A673 (cell line): ENCODE data around the gene ODAD4. TPM values are rescaled to one million over a fixed set of nuclear protein-coding genes. Genes with fewer than 3 reads are reported as not detected.

ENCODE experiments used
- BruUV-seq: library from RNA; stranded (reverse); fragments of 400-500 nt; replicated peaks from 2 replicates; lab custom pipeline; 2021; lab: Mats Ljungman, UMichigan
- CTCF ChIA-PET: fragments of 300-600 bp; sonication (Branson Sonifier 250); formaldehyde crosslinking; loops from one replicate; lab custom pipeline; 2022; ENCODE audit warnings: antibody characterized with exemption; lab: Charles Lee
- POLR2A ChIA-PET: fragments of 300-600 bp; sonication (Branson Sonifier 250); formaldehyde crosslinking; loops from one replicate; lab custom pipeline; 2022; ENCODE audit warnings: antibody characterized with exemption; ENCODE audit not compliant: low non-redundant PET; lab: Charles Lee
- DNase-seq: peaks from one replicate; pipeline ENCODE4 v3.0.0-alpha.2; 2015; ENCODE audit warnings: low spot score
- H3K27ac ChIP-seq: fragments of 200-600 bp; sonication (generic); 2 replicates; pipeline ENCODE4 v1.5.1; 2016; ENCODE audit warnings: mixed run types, low read depth, mild to moderate bottlenecking, mixed read lengths, antibody characterized with exemption, low read length; ENCODE audit not compliant: poor library complexity, severe bottlenecking
- H3K27me3 ChIP-seq: fragments of 200-600 bp; sonication (generic); replicated peaks from 2 replicates; pipeline ENCODE4 v1.6.1; 2017; ENCODE audit warnings: mixed run types, low read depth, mild to moderate bottlenecking, mixed read lengths, antibody characterized with exemption, low read length; ENCODE audit not compliant: insufficient read depth, poor library complexity
- H3K36me3 ChIP-seq: fragments of 200-600 bp; sonication (generic); 2 replicates; pipeline ENCODE4 v1.6.1; 2016; ENCODE audit warnings: mixed run types, mild to moderate bottlenecking, mixed read lengths, antibody characterized with exemption, low read length; ENCODE audit not compliant: insufficient read depth, poor library complexity, severe bottlenecking
- H3K4me1 ChIP-seq: fragments of 200-600 bp; sonication (generic); 2 replicates; pipeline ENCODE4 v1.6.1; 2017; ENCODE audit warnings: mixed run types, mild to moderate bottlenecking, mixed read lengths, antibody characterized with exemption, low read length; ENCODE audit not compliant: insufficient read depth, poor library complexity, severe bottlenecking
- H3K4me3 ChIP-seq: fragments of 200-600 bp; sonication (generic); 2 replicates; pipeline ENCODE4 v1.5.1; 2016; ENCODE audit warnings: low read depth, mixed run types, mild to moderate bottlenecking, mixed read lengths, low read length; ENCODE audit not compliant: poor library complexity, severe bottlenecking
- H3K9me3 ChIP-seq: fragments of 200-600 bp; sonication (generic); 2 replicates; pipeline ENCODE4 v1.6.1; 2016; ENCODE audit warnings: mixed run types, low read depth, mild to moderate bottlenecking, mixed read lengths, antibody characterized with exemption, low read length; ENCODE audit not compliant: poor library complexity, severe bottlenecking
- EZH2 ChIP-seq: fragments of 200-600 bp; sonication (generic); IDR thresholded peaks from 2 replicates; pipeline ENCODE4 v1.6.1; 2017; ENCODE audit warnings: borderline replicate concordance, low read depth, mild to moderate bottlenecking, mixed read lengths, antibody characterized with exemption, low read length; ENCODE audit not compliant: poor library complexity, severe bottlenecking
- intact Hi-C: fragments of 100-400 bp; cut with micrococcal nuclease; formaldehyde crosslinking; loops from one replicate; pipeline ENCODE4 v1.10.0; 2022; ENCODE audit not compliant: unreplicated experiment
- total RNA-seq: library from RNA; stranded (reverse); gene quantifications from 2 replicates; pipeline ENCODE4 v1.2.3, GENCODE V29; 2021
- TF ChIP-seq, protein P1 (sequence below): fragments of 300-800, 200-600 bp; sonication (generic); conservative IDR thresholded peaks from 2 replicates; pipeline ENCODE4 v1.5.1; 2017; ENCODE audit warnings: low read depth, mild to moderate bottlenecking, antibody characterized with exemption, low read length, moderate library complexity, mixed read lengths

Gene ODAD4
- total RNA-seq, 1 experiment from 2014 or later = 0.97 TPM

DNA sequence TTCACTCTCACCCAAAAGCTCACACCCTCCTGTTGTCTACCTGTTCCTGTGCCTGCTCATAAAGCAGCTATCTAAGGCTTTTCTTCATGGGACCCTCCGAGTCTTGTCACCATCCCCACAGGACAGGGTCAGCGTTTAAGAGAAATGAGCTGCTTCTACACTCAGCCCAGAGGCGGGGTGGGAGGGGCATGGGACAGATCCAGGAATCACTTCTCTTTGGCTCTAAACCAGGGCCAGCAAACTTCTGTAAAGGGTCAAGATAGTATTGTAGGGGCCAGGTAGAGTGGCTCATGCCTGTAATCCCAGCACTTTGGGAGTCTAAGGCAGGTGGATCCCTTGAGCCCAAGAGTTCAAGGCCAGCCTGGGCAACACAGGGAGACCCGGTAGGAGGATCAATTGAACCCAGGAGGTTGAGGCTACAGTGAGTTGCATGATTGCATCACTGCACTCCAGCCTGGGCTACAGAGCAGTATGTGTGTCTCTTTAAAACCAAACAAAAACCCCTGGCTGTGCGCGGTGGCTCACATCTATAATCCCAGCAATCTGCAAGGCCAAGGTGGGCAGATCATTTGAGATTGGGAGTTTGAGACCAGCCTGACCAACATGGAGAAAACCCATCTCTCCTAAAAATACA lies 42.0 kb upstream of the ODAD4 start:
- Histone ChIP-seq H3K36me3 (peaks cover 74% of the 10 kb centered on the region), H3K9me3 (no peaks in the 10 kb centered on the region), H3K4me1 (no peaks in the 10 kb centered on the region), H3K27ac (no peak overlapping the region), H3K4me3 (no peak overlapping the region), H3K27me3 (no peaks in the 10 kb centered on the region)
- intact Hi-C loops = loop anchor here (10.0 kb wide), 1 partner anchor 154 kb away; the partner anchor contains the start of gene HAP1
- no TSS peak for BruUV-seq
- DNase-seq = no peak
- ChIA-PET CTCF (no interaction called here), POLR2A (no interaction called here)
- TF ChIP-seq, protein P1, sequence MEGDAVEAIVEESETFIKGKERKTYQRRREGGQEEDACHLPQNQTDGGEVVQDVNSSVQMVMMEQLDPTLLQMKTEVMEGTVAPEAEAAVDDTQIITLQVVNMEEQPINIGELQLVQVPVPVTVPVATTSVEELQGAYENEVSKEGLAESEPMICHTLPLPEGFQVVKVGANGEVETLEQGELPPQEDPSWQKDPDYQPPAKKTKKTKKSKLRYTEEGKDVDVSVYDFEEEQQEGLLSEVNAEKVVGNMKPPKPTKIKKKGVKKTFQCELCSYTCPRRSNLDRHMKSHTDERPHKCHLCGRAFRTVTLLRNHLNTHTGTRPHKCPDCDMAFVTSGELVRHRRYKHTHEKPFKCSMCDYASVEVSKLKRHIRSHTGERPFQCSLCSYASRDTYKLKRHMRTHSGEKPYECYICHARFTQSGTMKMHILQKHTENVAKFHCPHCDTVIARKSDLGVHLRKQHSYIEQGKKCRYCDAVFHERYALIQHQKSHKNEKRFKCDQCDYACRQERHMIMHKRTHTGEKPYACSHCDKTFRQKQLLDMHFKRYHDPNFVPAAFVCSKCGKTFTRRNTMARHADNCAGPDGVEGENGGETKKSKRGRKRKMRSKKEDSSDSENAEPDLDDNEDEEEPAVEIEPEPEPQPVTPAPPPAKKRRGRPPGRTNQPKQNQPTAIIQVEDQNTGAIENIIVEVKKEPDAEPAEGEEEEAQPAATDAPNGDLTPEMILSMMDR = no peak
- TF ChIP-seq EZH2 = no peak

DNA sequence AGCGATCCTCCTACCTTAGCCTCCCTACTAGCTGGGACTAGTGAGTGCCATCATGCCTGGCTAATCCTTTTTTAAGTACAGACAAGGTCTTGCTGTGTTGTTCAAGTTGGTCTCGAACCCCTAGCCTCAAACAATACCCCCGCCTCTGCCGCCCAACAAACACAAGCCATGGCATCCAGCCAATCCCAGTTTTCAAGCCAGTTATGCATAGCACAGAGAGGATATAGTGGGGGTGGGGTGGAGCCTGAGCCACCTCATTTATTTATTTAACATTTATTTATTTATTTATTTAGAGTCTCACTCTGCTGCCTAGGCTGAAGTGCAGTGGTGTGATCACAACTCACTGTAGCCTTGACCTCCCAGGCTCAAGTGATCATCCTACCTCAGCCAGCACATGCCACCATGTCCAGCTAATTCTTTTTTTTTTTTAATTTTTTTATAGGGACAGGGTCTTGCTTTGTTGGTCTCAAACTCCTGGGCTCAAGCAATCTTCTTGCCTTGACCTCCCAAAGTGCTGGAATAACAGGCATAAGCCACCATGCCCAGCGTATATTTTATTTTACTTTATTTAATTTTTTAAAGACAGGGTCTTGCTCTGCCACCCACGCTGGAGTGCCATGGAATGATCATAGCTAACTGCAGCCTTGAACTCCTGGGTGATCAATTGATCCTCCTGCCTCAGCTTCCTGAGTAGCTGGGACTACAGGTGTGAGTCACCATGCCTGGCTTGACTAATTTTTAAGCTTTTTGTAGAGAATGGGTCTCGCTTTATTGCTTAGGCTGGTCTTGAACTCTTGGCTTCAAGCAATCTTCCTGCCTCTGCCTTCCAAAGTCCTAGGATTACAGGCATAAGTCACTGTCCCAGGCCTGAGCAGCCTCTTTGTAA lies 39.0 kb upstream of the ODAD4 start:
- no peak for TF ChIP-seq EZH2
- TF ChIP-seq, protein P1 = no peak
- no peak overlapping the region for H3K27ac ChIP-seq
- intact Hi-C loops = no loop called here
- CTCF ChIA-PET = interaction anchor here (0.6 kb wide), 1 partner anchor 21 kb away, joined by 3 read pairs; no protein-coding TSS in a partner anchor
- peaks cover 65% of the 10 kb centered on the region for H3K36me3 ChIP-seq
- H3K27me3 ChIP-seq = no peaks in the 10 kb centered on the region
- POLR2A ChIA-PET = no interaction called here
- no peaks in the 10 kb centered on the region for H3K4me1 ChIP-seq
- H3K4me3 ChIP-seq = no peak overlapping the region
- BruUV-seq = no TSS peak
- no peaks in the 10 kb centered on the region for H3K9me3 ChIP-seq
- DNase-seq = no peak

DNA sequence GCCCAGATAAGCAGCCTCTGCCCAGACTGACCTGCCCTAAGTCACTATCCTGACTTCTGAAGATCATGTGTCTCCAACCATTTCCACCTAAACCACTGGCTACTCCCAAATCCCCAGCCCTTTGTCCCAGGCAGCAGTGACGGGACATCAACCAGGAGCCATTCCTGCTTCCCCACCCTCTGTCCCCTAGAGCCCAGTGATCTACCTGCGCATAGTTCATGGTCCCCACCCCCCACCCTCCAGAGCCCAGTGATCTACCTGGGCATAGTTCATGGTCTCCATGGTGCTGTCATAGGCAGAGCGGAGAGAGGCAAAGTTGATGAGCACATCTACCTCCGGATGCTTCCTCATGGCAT lies 38.4 kb upstream of the ODAD4 start:
- H3K36me3 ChIP-seq = peaks cover 67% of the 10 kb centered on the region
- H3K4me3 ChIP-seq = no peak overlapping the region
- ChIA-PET CTCF (no interaction called here), POLR2A (no interaction called here)
- no peaks in the 10 kb centered on the region for H3K4me1 ChIP-seq
- intact Hi-C loops = no loop called here
- no peak overlapping the region for H3K27ac ChIP-seq
- H3K9me3 ChIP-seq = no peaks in the 10 kb centered on the region
- no TSS peak for BruUV-seq
- TF ChIP-seq EZH2 = no peak
- TF ChIP-seq, protein P1 = no peak
- no peaks in the 10 kb centered on the region for H3K27me3 ChIP-seq
- DNase-seq = no peak
